Activated CD4-positive, alpha-beta T cell treated with anti-CD3 and anti-CD28 coated beads, Interleukin-10, Interleukin-2, amounts not matched to agents 100 ng/mL and 50 ng/mL, durations not matched to agents 16 hours and 8 hours (primary cell): ENCODE data around the gene ARCN1.

Experiments
- DNase-seq: peaks from one replicate; pipeline ENCODE4 v3.0.0-alpha.2; 2020

Gene ARCN1

GRCh38 chr11:118640332-118641154 is 68.3 kb downstream of the ARCN1 start:
- DNase-seq: no peak

- DNase-seq: no peak
Measured at GRCh38 chr11:118641397-118642019, 69.3 kb downstream of the ARCN1 start.

GRCh38 chr11:118643142-118643994 is 71.2 kb downstream of the ARCN1 start:
- DNase-seq: no peak

DNA sequence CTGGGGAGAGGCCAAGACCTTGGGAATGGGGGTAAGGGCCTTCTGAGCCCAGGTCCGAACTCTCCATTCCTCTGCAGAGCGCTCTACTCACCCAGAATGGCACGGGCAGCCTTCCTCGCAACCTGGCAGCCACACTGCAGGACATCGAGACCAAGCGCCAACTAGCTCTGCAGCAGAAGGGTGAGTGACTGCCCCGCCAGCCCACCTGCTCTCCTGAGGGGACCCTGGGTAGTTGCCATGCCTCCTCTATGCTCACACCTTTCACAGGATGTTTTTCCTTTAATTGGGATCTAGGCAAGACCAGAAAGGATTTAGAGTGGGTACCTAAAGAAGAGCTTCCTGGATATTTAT is 71.8 kb downstream of the ARCN1 start:
- no peak for DNase-seq

DNA sequence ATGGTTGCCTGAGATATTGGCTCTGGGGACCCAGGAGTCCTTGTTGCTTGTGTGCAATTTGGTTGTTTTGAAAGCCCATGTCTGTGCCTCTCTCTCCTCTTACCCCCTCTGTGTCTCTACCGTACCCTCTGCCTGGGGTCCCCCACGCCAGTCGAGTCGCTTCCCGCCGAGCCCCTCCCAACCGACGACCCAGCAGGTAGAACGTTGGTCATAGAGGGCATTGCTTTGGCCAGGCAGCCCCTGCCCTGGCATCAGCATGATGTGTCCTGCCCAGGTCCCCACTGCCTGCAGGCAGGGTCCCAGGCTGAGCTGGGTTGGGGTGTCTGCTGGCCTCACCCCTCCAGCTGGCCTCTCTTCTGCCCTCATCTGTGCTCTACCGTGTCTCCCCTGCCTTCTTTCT is 72.3 kb downstream of the ARCN1 start:
- no peak for DNase-seq

GRCh38 chr11:118645066-118645715 is 73.0 kb downstream of the ARCN1 start:
- no peak for DNase-seq

DNA sequence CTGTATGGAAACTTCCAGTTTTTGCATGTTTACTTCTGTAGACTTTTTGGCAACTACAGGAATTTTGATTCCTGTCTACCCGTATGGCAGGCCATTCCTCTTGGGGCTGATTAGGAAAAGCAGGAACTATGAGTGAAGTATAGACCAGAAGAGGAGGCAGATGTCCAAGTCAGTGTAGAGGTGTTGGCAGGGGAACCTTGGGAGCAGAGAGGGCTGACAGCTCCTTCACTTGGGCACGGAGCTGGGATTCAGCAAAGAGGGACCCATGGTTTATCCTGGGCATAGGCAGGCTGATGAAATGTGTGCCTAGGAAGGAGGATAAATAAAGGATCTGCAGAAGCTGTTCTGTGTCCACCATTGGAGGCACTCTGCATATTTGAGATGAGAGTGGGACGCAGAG is 74.2 kb downstream of the ARCN1 start:
- DNase-seq: no peak

- no peak for DNase-seq
Measured at GRCh38 chr11:118648291-118648690, 76.1 kb downstream of the ARCN1 start.

DNA sequence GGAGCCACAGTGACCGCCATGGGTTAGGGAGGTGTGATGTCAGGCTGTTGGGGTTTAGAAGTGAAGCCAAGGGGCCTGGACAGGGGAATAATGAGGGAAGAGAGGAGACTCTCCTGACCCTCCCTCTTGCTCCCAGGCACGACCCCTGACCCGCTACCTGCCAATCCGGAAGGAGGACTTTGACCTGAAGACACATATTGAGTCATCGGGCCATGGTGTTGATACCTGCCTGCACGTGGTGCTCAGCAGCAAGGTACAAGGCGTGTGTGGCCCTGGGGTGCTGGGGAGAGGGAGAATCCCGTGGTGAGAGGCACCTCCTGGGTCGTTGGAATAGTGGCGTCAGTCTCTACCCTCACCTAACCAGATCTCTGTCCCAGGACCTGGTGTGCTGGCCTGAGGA is 77.7 kb downstream of the ARCN1 start:
- DNase-seq: no peak

GRCh38 chr11:118650366-118650765 is 78.2 kb downstream of the ARCN1 start:
- DNase-seq: no peak

DNA sequence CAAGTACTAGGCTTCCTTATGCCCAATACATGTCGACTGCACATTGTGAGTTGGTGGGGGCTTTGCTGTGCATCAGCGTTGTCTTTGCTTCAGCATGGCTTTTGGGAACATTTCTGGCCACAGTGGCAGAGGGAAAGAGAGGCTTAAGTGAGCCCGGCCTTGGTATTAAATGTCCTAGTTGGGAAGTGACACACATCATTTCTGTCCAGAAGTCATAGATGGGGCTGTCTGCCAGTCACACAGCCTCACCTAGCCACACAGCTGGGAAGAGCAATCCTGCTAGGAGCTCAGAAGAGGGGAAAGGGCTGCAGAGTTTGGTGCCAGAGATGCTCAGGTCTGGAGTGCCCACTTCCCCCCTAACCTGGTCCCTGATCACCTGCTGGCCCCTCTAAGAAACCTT is 79.6 kb downstream of the ARCN1 start:
- DNase-seq: no peak
